K562 (cell line): ENCODE results near the gene FTSJ1. TPM values are rescaled to one million over a fixed set of nuclear protein-coding genes. Genes with fewer than 3 reads are reported as not detected.
"Not testable (repeated sequence)": the region's sequence is repeated elsewhere in the genome, so short reads cannot be mapped to it uniquely, and the experiment has no call there.

Source experiments
- ATAC-seq: fragments of 200-7000 bp; cut with Tn5 transposase; 3 replicates; pipeline ENCODE4 v1.9.1; 2020; ENCODE audit warnings: moderate library complexity
- BruUV-seq: library from RNA; stranded (reverse); fragments of 400-500 nt; replicated peaks from 2 replicates; lab custom pipeline; 2021; lab: Mats Ljungman, UMichigan
- CTCF ChIA-PET: fragments of 300-600 bp; formaldehyde crosslinking; extraction: SDS; loops from one replicate; lab custom pipeline; 2021; ENCODE audit warnings: low intra/inter-chr PET ratio; lab: Yijun Ruan, JAX
- POLR2A ChIA-PET: fragments of 300-600, 350-650 bp; sonication (Branson Sonifier 250); formaldehyde crosslinking; extraction: SDS; loops from one replicate; lab custom pipeline; 2021; ENCODE audit warnings: antibody characterized with exemption, inconsistent platforms; lab: Yijun Ruan, JAX
- DNase-seq, 4 experiments: peaks; one replicate each; pipeline versions ENCODE4 v3.0.0 to v3.0.0-alpha.2; 2011 to 2018; ENCODE audit warnings: low spot score in 3 of 4, mixed read lengths in 3 of 4; ENCODE audit errors: extremely low read depth in 1 of 4
- FAIRE-seq: peaks from 2 replicates; lab custom pipeline; 2011; peaks lifted over from hg19 to GRCh38; lab: Jason Lieb, UNC
- H2AFZ ChIP-seq: 2 replicates; pipeline ENCODE4 v1.6.0; 2011; ENCODE audit warnings: low read depth, low read length, control low read depth, inconsistent platforms
- H3K27ac ChIP-seq: fragments of 200-600 bp; 3 replicates; pipeline ENCODE4 v1.8.0; 2011; ENCODE audit warnings: low read depth, mild to moderate bottlenecking, control low read depth, inconsistent platforms, low read length, moderate library complexity, mixed read lengths; ENCODE audit errors: extremely low read depth
- H3K27me3 ChIP-seq, 2 experiments: fragments of 300-600 bp in 1 of 2; 2 replicates in 1 of 2; 3 replicates in 1 of 2; pipeline versions ENCODE4 v1.6.0 to v1.8.0; 2011; ENCODE audit warnings: inconsistent platforms in 2 of 2, low read length in 2 of 2, mild to moderate bottlenecking in 1 of 2, mixed read lengths in 1 of 2, moderate library complexity in 1 of 2; ENCODE audit not compliant: control insufficient read depth in 2 of 2, insufficient read depth in 2 of 2
- H3K36me3 ChIP-seq: fragments of 300-600 bp; 3 replicates; pipeline ENCODE4 v1.8.0; 2011; ENCODE audit warnings: mild to moderate bottlenecking, low read length, inconsistent platforms; ENCODE audit not compliant: control insufficient read depth, insufficient read depth
- H3K4me1 ChIP-seq, 2 experiments: fragments of 200-600 bp in 1 of 2; replicated peaks in 1 of 2; 2 replicates in 1 of 2; 3 replicates in 1 of 2; pipeline versions ENCODE4 v1.5.1 to v1.8.0; 2011; ENCODE audit warnings: inconsistent platforms in 2 of 2, low read length in 2 of 2, mild to moderate bottlenecking in 1 of 2, mixed read lengths in 1 of 2, moderate library complexity in 1 of 2; ENCODE audit not compliant: control insufficient read depth in 2 of 2, insufficient read depth in 2 of 2
- H3K4me2 ChIP-seq: 2 replicates; pipeline ENCODE4 v1.6.1; 2011; ENCODE audit warnings: low read length, control low read depth, inconsistent platforms, mixed read lengths; ENCODE audit not compliant: insufficient read depth
- H3K4me3 ChIP-seq: fragments of 200-600 bp; sonication (generic), shearing (Covaris generic); 2 replicates; pipeline ENCODE4 v1.5.1; 2016; ENCODE audit warnings: control low read depth, inconsistent platforms
- H3K79me2 ChIP-seq: fragments of 200-600 bp; 3 replicates; pipeline ENCODE4 v1.8.0; 2011; ENCODE audit warnings: low read length, inconsistent platforms; ENCODE audit not compliant: control insufficient read depth, insufficient read depth
- H3K9ac ChIP-seq, 2 experiments: 2 replicates each; pipeline versions ENCODE4 v1.6.0 to v1.6.1; 2011; ENCODE audit warnings: low read depth in 2 of 2, low read length in 2 of 2, control low read depth in 1 of 2, inconsistent platforms in 1 of 2, mild to moderate bottlenecking in 1 of 2, mixed read lengths in 1 of 2; ENCODE audit not compliant: insufficient read depth in 1 of 2
- H3K9me1 ChIP-seq: one replicate; pipeline ENCODE4 v1.6.0; 2011; ENCODE audit warnings: inconsistent platforms, mild to moderate bottlenecking, low read length, moderate library complexity; ENCODE audit not compliant: control insufficient read depth, insufficient read depth
- H3K9me3 ChIP-seq: replicated peaks from 2 replicates; pipeline ENCODE4 v1.5.1; 2011; ENCODE audit warnings: low read depth, low read length, inconsistent platforms; ENCODE audit not compliant: control insufficient read depth, insufficient read depth
- H4K20me1 ChIP-seq: replicated peaks from 2 replicates; pipeline ENCODE4 v1.6.1; 2011; ENCODE audit warnings: low read length, inconsistent platforms, mixed read lengths; ENCODE audit not compliant: control insufficient read depth, insufficient read depth
- HDAC6 ChIP-seq: IDR thresholded peaks from 2 replicates; pipeline ENCODE4 v1.6.1; 2012; ENCODE audit warnings: low read depth, mild to moderate bottlenecking, control low read depth, inconsistent platforms, low read length, moderate library complexity
- HMG20A ChIP-seq: fragments of 450-650 bp; formaldehyde crosslinking; conservative IDR thresholded peaks from 2 replicates; pipeline ENCODE4 v1.4.0; 2020; ENCODE audit warnings: mild to moderate bottlenecking, mixed read lengths
- HSF4 ChIP-seq: fragments of 250-450 bp; sonication (Bioruptor Pico); IDR thresholded peaks from 2 replicates; pipeline ENCODE4 v2.1.2; 2022; ENCODE audit warnings: mild to moderate bottlenecking, moderate library complexity, borderline replicate concordance
- ILF3 ChIP-seq: fragments of 450-650 bp; IDR thresholded peaks from 2 replicates; pipeline ENCODE4 v1.6.1; 2018; ENCODE audit warnings: antibody characterized with exemption, mild to moderate bottlenecking, moderate library complexity, borderline replicate concordance
- ILK ChIP-seq: fragments of 450-650 bp; IDR thresholded peaks from 2 replicates; pipeline ENCODE4 v1.6.1; 2016; ENCODE audit warnings: missing genetic modification characterization, low read depth, mild to moderate bottlenecking, missing compliant biosample characterization, moderate library complexity, borderline replicate concordance
- KAT8 ChIP-seq: fragments of 450-650 bp; IDR thresholded peaks from 2 replicates; pipeline ENCODE4 v1.6.1; 2016; ENCODE audit warnings: low read depth, mild to moderate bottlenecking
- PHB2 ChIP-seq: fragments of 450-650 bp; IDR thresholded peaks from 2 replicates; pipeline ENCODE4 v1.6.1; 2017; ENCODE audit warnings: low read depth
- SP1 ChIP-seq: sonication (generic); formaldehyde crosslinking; IDR thresholded peaks from 2 replicates; pipeline ENCODE4 v1.8.1; 2022; ENCODE audit warnings: mild to moderate bottlenecking, missing genetic modification reagents
- SREBF1 ChIP-seq: fragments of 150-350 bp; IDR thresholded peaks from 2 replicates; pipeline ENCODE4 v1.6.1; 2014; ENCODE audit warnings: antibody characterized with exemption, low read depth, low read length, borderline replicate concordance
- SRF ChIP-seq, 2 experiments: fragments of 250-450, 450-650 bp in 1 of 2; sonication (Bioruptor Pico) in 1 of 2; sonication (generic) in 1 of 2; formaldehyde crosslinking; IDR thresholded peaks; 2 replicates each; pipeline versions ENCODE4 v1.5.0 to v1.5.1; 2020 to 2022; ENCODE audit warnings: mild to moderate bottlenecking in 1 of 2, missing genetic modification reagents in 1 of 2
- SRSF7 ChIP-seq: fragments of 200-400 bp; formaldehyde crosslinking; optimal IDR thresholded peaks from 2 replicates; pipeline ENCODE3; 2017; ENCODE audit warnings: mild to moderate bottlenecking, low read depth, low read length
- XRCC5 ChIP-seq: fragments of 200-400 bp; formaldehyde crosslinking; IDR thresholded peaks from 2 replicates; pipeline ENCODE4 v1.6.1; 2017; ENCODE audit warnings: low read depth, mild to moderate bottlenecking, low read length
- ZNF184 ChIP-seq: sonication (generic); formaldehyde crosslinking; IDR thresholded peaks from 2 replicates; pipeline ENCODE4 v1.5.0; 2020; ENCODE audit warnings: missing genetic modification reagents
- ZNF354B ChIP-seq: fragments of 250-450 bp; sonication (Bioruptor Pico); IDR thresholded peaks from 2 replicates; pipeline ENCODE4 v1.4.0; 2020
- ZNF512 ChIP-seq: IDR thresholded peaks from 2 replicates; pipeline ENCODE4 v1.6.1; 2016; ENCODE audit warnings: missing genetic modification characterization, missing compliant biosample characterization
- ZNF644 ChIP-seq: fragments of 200-800 bp; sonication (Bioruptor generic); IDR thresholded peaks from 2 replicates; pipeline ENCODE4 v1.6.1; 2016; ENCODE audit warnings: low read depth, missing genetic modification characterization, missing compliant biosample characterization
- WGBS: fragments of 100-300 bp; shearing (Covaris generic); methylation state at CpG from one replicate; pipeline ENCODE4 v1.1.6; 2016; ENCODE audit warnings: low coverage, mixed read lengths; ENCODE audit not compliant: insufficient coverage; ENCODE audit errors: missing lambda C conversion rate; 5-methylcytosine and 5-hydroxymethylcytosine counted together
- in situ Hi-C: fragments of 300-500 bp; cut with MboI; formaldehyde crosslinking; loops from 4 replicates; pipeline ENCODE4 v1.15.0; 2018; ENCODE audit warnings: inconsistent platforms, mixed read lengths
- intact Hi-C: fragments of 100-400 bp; cut with micrococcal nuclease; formaldehyde crosslinking; loops from 2 replicates; pipeline ENCODE4 v1.14.2; 2022
- polyA plus RNA-seq, 8 experiments: library from polyadenylated mRNA; depleted of rRNA in 4 of 8; stranded (reverse) in 5 of 8; unstranded in 3 of 8; fragments of >200 nt; fragmentation: Nextera tagmentation in 2 of 8; fragmentation: Illumina TruSeq in 1 of 8; extraction: Ambion mirVana in 2 of 8; extraction: Trizol in 1 of 8; gene quantifications; 2 replicates each; pipeline versions ENCODE4 v1.2.1 to v1.2.3, GENCODE V29; 2011 to 2014; ENCODE audit warnings: inconsistent platforms in 1 of 8, missing spikeins in 1 of 8
- total RNA-seq, 7 experiments: library from RNA; depleted of rRNA in 6 of 7; stranded (reverse); fragments of >200 nt in 6 of 7; fragmentation: Illumina TruSeq in 2 of 7; extraction: Trizol in 2 of 7; gene quantifications; 2 replicates each; pipeline versions ENCODE4 v1.2.1 to v1.2.3, GENCODE V29; 2011 to 2021; ENCODE audit warnings: low replicate concordance in 1 of 7

Gene FTSJ1
- total and polyA plus RNA-seq, 9 of the 15 experiments (the other 6 are each of a cell fraction or from before 2014, with no cell fraction given), result 12.2 to 95.6 (median 71.6) TPM

- intact Hi-C loops, result no loop called here
- no peak for ATAC-seq
- TF ChIP-seq XRCC5, result no peak
- TF ChIP-seq PHB2, result no peak
- TF ChIP-seq SRF (CRISPR knock-in tag; IDR thresholded peaks at IDR 0.05), result no peak
- no peak for TF ChIP-seq ZNF354B (CRISPR knock-in tag)
- TF ChIP-seq SP1, result no peak
- no peak for TF ChIP-seq ILK
- no peak for TF ChIP-seq ZNF644 (tag)
- TF ChIP-seq ILF3, result no peak
- TF ChIP-seq HDAC6, result no peak
- no peak for TF ChIP-seq KAT8
- no peak for TF ChIP-seq ZNF184 (CRISPR knock-in tag)
- no peak for TF ChIP-seq HSF4 (CRISPR knock-in tag)
- no peak for TF ChIP-seq SREBF1
- no peak for TF ChIP-seq ZNF512
- no peak for TF ChIP-seq HMG20A (CRISPR knock-in tag)
- no peak for TF ChIP-seq SRSF7
- TF ChIP-seq, all 486 proteins: peak for 0
- no TSS peak for BruUV-seq
- no peak for FAIRE-seq
- ChIA-PET CTCF (no interaction called here), POLR2A (no interaction called here)
- Histone ChIP-seq H3K4me2 (no peak overlapping the region), H3K9ac (0 out of 4 replicates have a peak overlapping the region, but pooled peaks of 1 of the 2 experiments have one; percentile 20), H3K4me3 (no peak overlapping the region), H3K4me1 (peaks cover 18 to 29% of the 10 kb centered on the region in 2 experiments; a peak in 4 of 5 replicates), H3K36me3 (no peaks in the 10 kb centered on the region; the same call in 2 of the 3 replicates), H4K20me1 (no peaks in the 10 kb centered on the region), H3K27me3 (no peaks in the 10 kb centered on the region), H2AFZ (no peak overlapping the region), H3K79me2 (peaks cover 4% of the 10 kb centered on the region), H3K27ac (no peak overlapping the region), H3K9me3 (no peaks in the 10 kb centered on the region), H3K9me1 (peaks cover 4% of the 10 kb centered on the region)
- in situ Hi-C loops, result no loop called here
- DNase-seq, result no peak
- 58% methylated on average over 5 of the region's 5 CpGs for WGBS
Observed at GRCh38 chrX:48516987-48517386, 41.0 kb downstream of the FTSJ1 start.

GRCh38 chrX:48519481-48519880 lies 43.5 kb downstream of the FTSJ1 start:
- H4K20me1 ChIP-seq, H3K4me3 ChIP-seq, H2AFZ ChIP-seq, H3K36me3 ChIP-seq, ATAC-seq, FAIRE-seq, POLR2A ChIA-PET, DNase-seq, BruUV-seq, intact Hi-C loops, H3K9me1 ChIP-seq, CTCF ChIA-PET, H3K9me3 ChIP-seq, H3K27ac ChIP-seq, in situ Hi-C loops, H3K9ac ChIP-seq, H3K27me3 ChIP-seq, H3K4me2 ChIP-seq: not testable (repeated sequence)
- Histone ChIP-seq H3K4me1 (peaks cover 9 to 17% of the 10 kb centered on the region in 2 experiments; a peak in 4 of 5 replicates), H3K79me2 (peaks cover 23% of the 10 kb centered on the region)
- WGBS, result 57% methylated on average over 4 of the region's 4 CpGs
